Astrocyte (in vitro differentiated cells and primary cell): Measurements from ENCODE around the gene TVP23A. TPM values are rescaled to one million over a fixed set of nuclear protein-coding genes. Genes with fewer than 3 reads are reported as not detected.

Experiments used
- DNase-seq: peaks from one replicate; pipeline ENCODE4 v3.0.0-alpha.2; 2010; ENCODE audit warnings: low read depth
- FAIRE-seq: peaks from 2 replicates; lab custom pipeline; 2011; peaks lifted over from hg19 to GRCh38; lab: Jason Lieb, UNC
- H2AFZ ChIP-seq: 2 replicates; pipeline ENCODE4 v1.6.0; 2012; ENCODE audit warnings: low read depth, low read length, inconsistent platforms
- H3K27ac ChIP-seq: 2 replicates; pipeline ENCODE4 v1.5.1; 2011; ENCODE audit warnings: low read depth, low read length, inconsistent platforms
- H3K27me3 ChIP-seq: 2 replicates; pipeline ENCODE4 v1.6.0; 2011; ENCODE audit warnings: low read length, inconsistent platforms; ENCODE audit not compliant: insufficient read depth
- H3K36me3 ChIP-seq: 2 replicates; pipeline ENCODE4 v1.5.1; 2011; ENCODE audit warnings: low read length, inconsistent platforms; ENCODE audit not compliant: insufficient read depth
- H3K4me1 ChIP-seq: 2 replicates; pipeline ENCODE4 v1.5.1; 2011; ENCODE audit warnings: low read length, inconsistent platforms; ENCODE audit not compliant: insufficient read depth
- H3K4me2 ChIP-seq: 2 replicates; pipeline ENCODE4 v1.6.0; 2012; ENCODE audit warnings: low read length, inconsistent platforms
- H3K4me3 ChIP-seq: 2 replicates; pipeline ENCODE4 v1.5.1; 2011; ENCODE audit warnings: low read depth, mild to moderate bottlenecking, low read length, inconsistent platforms; ENCODE audit not compliant: insufficient read depth
- H3K79me2 ChIP-seq: 2 replicates; pipeline ENCODE4 v1.6.0; 2012; ENCODE audit warnings: mild to moderate bottlenecking, low read length, inconsistent platforms; ENCODE audit not compliant: insufficient read depth
- H3K9ac ChIP-seq: 2 replicates; pipeline ENCODE4 v1.6.0; 2012; ENCODE audit warnings: mild to moderate bottlenecking, low read length, inconsistent platforms
- H3K9me3 ChIP-seq: 2 replicates; pipeline ENCODE4 v1.5.1; 2012; ENCODE audit warnings: low read depth, mild to moderate bottlenecking, low read length, inconsistent platforms; ENCODE audit not compliant: insufficient read depth
- H4K20me1 ChIP-seq: 2 replicates; pipeline ENCODE4 v1.6.0; 2012; ENCODE audit warnings: low read length, inconsistent platforms; ENCODE audit not compliant: insufficient read depth
- H3K27ac Mint-ChIP-seq: one replicate; pipeline ENCODE4 v1.8.0; 2021; ENCODE audit warnings: mild to moderate bottlenecking, mixed read lengths; ENCODE audit not compliant: unreplicated experiment
- H3K27me3 Mint-ChIP-seq: one replicate; pipeline ENCODE4 v1.8.0; 2021; ENCODE audit warnings: low read depth, mixed read lengths; ENCODE audit not compliant: unreplicated experiment
- H3K36me3 Mint-ChIP-seq: one replicate; pipeline ENCODE4 v1.8.0; 2021; ENCODE audit warnings: low read depth, mixed read lengths; ENCODE audit not compliant: unreplicated experiment
- H3K4me1 Mint-ChIP-seq: one replicate; pipeline ENCODE4 v1.8.0; 2021; ENCODE audit warnings: low read depth, mixed read lengths; ENCODE audit not compliant: unreplicated experiment
- H3K4me3 Mint-ChIP-seq: one replicate; pipeline ENCODE4 v1.8.0; 2021; ENCODE audit warnings: mild to moderate bottlenecking, moderate library complexity, mixed read lengths; ENCODE audit not compliant: unreplicated experiment
- H3K9me3 Mint-ChIP-seq: one replicate; pipeline ENCODE4 v1.8.0; 2021; ENCODE audit warnings: mild to moderate bottlenecking, mixed read lengths; ENCODE audit not compliant: unreplicated experiment
- EZH2 ChIP-seq: IDR thresholded peaks from 2 replicates; pipeline ENCODE4 v1.6.1; 2012; ENCODE audit warnings: mild to moderate bottlenecking, low read length, inconsistent platforms; ENCODE audit not compliant: insufficient read depth
- total RNA-seq: library from RNA; stranded (reverse); gene quantifications from 2 replicates; pipeline ENCODE4 v1.2.1, GENCODE V29; 2021
- TF ChIP-seq, protein P1 (sequence below): IDR thresholded peaks from 2 replicates; pipeline ENCODE4 v1.5.1; 2011; ENCODE audit warnings: low read depth, mild to moderate bottlenecking, inconsistent platforms, low read length, moderate library complexity; ENCODE audit not compliant: insufficient read depth

Gene TVP23A
- total RNA-seq, 1 donor from 2014 or later = 0.34 TPM

DNA sequence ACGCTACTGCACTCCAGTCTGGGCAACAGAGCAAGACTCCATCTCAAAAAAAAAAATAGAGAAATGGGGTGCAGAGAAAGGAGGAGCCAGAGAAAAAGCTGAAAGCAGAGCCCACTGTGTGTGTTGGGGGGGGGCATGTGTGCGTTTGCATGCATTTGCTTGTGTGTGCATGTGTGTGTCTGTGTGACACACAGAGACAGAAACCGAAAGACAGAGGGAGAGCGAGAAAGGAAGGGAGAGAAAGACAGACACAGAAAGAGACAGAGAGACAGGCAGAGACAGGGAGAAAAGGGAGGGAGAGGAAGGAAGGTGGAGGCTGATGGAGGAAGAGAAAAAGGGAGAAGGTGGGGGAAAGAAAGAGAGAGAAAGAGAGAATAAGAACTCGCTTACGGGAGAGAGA is 48.6 kb upstream of the TVP23A start:
- no peak for DNase-seq
- Mint-ChIP-seq H3K27me3 (peaks cover 48% of the 10 kb centered on the region), H3K36me3 (no peaks in the 10 kb centered on the region), H3K9me3 (peaks cover 4% of the 10 kb centered on the region), H3K4me1 (peaks cover 9% of the 10 kb centered on the region), H3K27ac (no peak overlapping the region), H3K4me3 (no peak overlapping the region)
- H3K36me3 ChIP-seq = no peaks in the 10 kb centered on the region
- no peak overlapping the region for H3K4me3 ChIP-seq
- H3K4me2 ChIP-seq = no peak overlapping the region
- no peaks in the 10 kb centered on the region for H3K79me2 ChIP-seq
- H3K9me3 ChIP-seq = no peaks in the 10 kb centered on the region
- TF ChIP-seq, protein P1, sequence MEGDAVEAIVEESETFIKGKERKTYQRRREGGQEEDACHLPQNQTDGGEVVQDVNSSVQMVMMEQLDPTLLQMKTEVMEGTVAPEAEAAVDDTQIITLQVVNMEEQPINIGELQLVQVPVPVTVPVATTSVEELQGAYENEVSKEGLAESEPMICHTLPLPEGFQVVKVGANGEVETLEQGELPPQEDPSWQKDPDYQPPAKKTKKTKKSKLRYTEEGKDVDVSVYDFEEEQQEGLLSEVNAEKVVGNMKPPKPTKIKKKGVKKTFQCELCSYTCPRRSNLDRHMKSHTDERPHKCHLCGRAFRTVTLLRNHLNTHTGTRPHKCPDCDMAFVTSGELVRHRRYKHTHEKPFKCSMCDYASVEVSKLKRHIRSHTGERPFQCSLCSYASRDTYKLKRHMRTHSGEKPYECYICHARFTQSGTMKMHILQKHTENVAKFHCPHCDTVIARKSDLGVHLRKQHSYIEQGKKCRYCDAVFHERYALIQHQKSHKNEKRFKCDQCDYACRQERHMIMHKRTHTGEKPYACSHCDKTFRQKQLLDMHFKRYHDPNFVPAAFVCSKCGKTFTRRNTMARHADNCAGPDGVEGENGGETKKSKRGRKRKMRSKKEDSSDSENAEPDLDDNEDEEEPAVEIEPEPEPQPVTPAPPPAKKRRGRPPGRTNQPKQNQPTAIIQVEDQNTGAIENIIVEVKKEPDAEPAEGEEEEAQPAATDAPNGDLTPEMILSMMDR = no peak
- TF ChIP-seq EZH2 = no peak
- FAIRE-seq = no peak
- H4K20me1 ChIP-seq = no peaks in the 10 kb centered on the region
- H3K27ac ChIP-seq = no peak overlapping the region
- H3K9ac ChIP-seq = no peak overlapping the region
- H3K4me1 ChIP-seq = peaks cover 21% of the 10 kb centered on the region
- no peaks in the 10 kb centered on the region for H3K27me3 ChIP-seq
- no peak overlapping the region for H2AFZ ChIP-seq

DNA sequence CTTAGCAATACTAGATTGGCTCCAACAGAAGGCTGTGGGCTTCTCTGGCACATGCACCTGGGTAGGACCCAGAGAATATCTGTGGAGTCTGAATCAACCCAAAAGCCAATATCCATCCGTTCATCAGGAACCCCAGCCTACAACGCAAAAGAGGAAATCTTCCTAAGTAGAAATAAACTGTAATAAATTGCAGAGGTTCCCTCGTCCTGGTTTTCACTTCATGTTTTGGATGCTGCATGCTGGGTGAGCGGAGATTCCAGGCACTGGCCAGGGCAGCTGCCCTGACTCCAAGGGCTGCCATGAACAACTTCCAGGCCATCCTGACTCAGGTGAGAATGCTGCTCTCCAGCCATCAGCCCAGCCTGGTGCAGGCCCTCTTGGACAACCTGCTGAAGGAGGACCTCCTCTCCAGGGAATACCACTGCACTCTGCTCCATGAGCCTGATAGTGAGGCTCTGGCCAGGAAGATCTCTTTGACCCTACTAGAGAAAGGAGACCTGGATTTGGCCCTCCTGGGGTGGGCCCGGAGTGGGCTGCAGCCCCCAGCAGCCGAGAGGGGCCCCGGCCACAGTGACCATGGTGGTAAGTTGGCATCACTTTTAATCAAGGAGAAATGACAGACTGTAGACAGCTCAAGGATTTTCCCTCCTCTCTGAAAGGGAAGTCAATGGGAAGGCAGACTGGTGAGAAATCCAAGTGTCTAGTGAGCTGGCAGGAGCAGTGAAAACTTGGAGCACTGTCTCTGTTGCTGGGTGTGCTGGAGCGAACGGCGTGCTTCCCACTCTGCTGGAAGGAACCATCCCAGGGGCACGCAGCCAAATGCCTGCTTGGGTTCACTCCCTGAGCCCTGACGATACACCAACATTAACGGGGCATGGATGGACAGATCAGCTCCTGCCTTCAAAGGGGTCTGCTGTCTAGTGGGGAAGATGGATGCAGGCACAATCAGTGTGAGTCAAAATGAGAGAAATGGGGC is 47.7 kb upstream of the TVP23A start:
- TF ChIP-seq, protein P1 = no peak
- no peak for TF ChIP-seq EZH2
- Mint-ChIP-seq H3K9me3 (peaks cover 4% of the 10 kb centered on the region), H3K36me3 (no peaks in the 10 kb centered on the region), H3K27ac (no peak overlapping the region), H3K27me3 (peaks cover 51% of the 10 kb centered on the region), H3K4me1 (peaks cover 3% of the 10 kb centered on the region), H3K4me3 (no peak overlapping the region)
- FAIRE-seq (no peak), DNase-seq (no peak)
- Histone ChIP-seq H3K4me1 (peaks cover 19% of the 10 kb centered on the region), H3K79me2 (no peaks in the 10 kb centered on the region), H3K27me3 (no peaks in the 10 kb centered on the region), H3K4me3 (no peak overlapping the region), H3K4me2 (no peak overlapping the region), H4K20me1 (no peaks in the 10 kb centered on the region), H3K27ac (no peak overlapping the region), H3K9ac (no peak overlapping the region), H2AFZ (no peak overlapping the region), H3K36me3 (no peaks in the 10 kb centered on the region), H3K9me3 (no peaks in the 10 kb centered on the region)

DNA sequence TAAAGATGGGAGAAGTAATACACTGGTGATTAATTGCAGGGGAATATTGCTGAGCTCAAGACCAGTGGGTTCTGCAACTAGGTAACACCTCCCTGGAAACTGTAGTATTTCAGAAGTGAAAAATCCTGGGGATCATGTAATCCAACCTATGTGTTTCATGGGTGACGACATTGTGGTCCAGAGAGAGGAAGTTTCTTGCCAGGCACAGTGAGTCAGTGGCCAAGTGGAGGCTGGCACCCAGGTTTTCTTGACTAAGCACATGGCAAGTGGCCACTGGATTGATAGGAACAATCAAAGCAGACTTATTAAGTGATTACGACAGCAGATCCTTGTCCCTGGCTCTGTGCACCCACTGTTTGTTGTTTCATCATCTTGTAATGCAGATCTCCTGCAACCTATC is 43.8 kb upstream of the TVP23A start:
- H3K4me1 ChIP-seq = peaks cover 8% of the 10 kb centered on the region
- FAIRE-seq (no peak), DNase-seq (peak; percentile 90)
- no peaks in the 10 kb centered on the region for H3K36me3 Mint-ChIP-seq
- no peak for TF ChIP-seq EZH2
- TF ChIP-seq, protein P1 = no peak
- H3K9me3 Mint-ChIP-seq = peaks cover 6% of the 10 kb centered on the region
- H3K9me3 ChIP-seq = peaks cover 2% of the 10 kb centered on the region
- no peaks in the 10 kb centered on the region for H3K27me3 ChIP-seq
- H2AFZ ChIP-seq = no peak overlapping the region
- no peak overlapping the region for H3K4me3 Mint-ChIP-seq
- H3K27me3 Mint-ChIP-seq = peaks cover 35% of the 10 kb centered on the region
- no peaks in the 10 kb centered on the region for H3K79me2 ChIP-seq
- no peak overlapping the region for H3K27ac ChIP-seq
- no peak overlapping the region for H3K9ac ChIP-seq
- no peaks in the 10 kb centered on the region for H3K36me3 ChIP-seq
- peak overlapping the region; percentile 11 for H3K4me2 ChIP-seq
- no peaks in the 10 kb centered on the region for H3K4me1 Mint-ChIP-seq
- H3K4me3 ChIP-seq = no peak overlapping the region
- no peaks in the 10 kb centered on the region for H4K20me1 ChIP-seq
- no peak overlapping the region for H3K27ac Mint-ChIP-seq
